Activated CD8-positive, alpha-beta memory T cell treated with anti-CD3 and anti-CD28 coated beads, Interleukin-2, amount 50 U/mL, for 4 hours (primary cell): ENCODE results near the gene ARID1A.
A peak's percentile ranks its signal among the peaks of the same experiment; 100 is the strongest.

Source experiments
- DNase-seq: peaks from one replicate; pipeline ENCODE4 v3.0.0-alpha.2; 2020

ARID1A gene

DNA sequence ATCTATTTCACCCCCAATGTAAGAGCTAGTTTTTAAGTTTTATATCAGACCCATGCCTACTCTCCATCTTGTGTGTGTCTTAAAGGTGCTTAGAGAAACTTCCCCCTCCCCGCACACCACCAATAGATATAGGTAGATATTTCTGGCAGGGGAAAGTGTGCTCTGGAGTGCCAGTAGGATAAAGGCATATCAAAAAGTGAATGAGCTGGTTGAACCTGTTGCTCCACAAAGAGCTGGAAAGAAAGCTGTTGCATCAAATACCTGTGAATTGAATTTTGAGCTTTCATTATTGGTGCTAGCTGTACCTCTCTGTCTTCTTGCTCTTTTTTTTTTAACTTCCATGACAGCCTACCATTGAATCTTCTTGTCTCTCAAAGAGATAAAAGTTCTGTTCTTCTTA lies 32.8 kb downstream of the ARID1A start:
- DNase-seq = no peak

DNA sequence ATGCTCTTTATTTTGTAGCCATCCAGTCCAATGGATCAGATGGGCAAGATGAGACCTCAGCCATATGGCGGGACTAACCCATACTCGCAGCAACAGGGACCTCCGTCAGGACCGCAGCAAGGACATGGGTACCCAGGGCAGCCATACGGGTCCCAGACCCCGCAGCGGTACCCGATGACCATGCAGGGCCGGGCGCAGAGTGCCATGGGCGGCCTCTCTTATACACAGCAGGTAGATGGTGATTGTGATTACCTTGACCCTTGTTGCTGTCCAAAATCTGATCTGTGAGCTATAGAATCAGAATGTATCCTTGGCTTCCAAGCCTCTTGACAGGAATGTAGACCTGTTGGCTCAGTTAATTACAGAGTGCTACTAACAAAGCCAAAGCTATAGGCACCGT lies 33.8 kb downstream of the ARID1A start:
- DNase-seq = no peak

DNA sequence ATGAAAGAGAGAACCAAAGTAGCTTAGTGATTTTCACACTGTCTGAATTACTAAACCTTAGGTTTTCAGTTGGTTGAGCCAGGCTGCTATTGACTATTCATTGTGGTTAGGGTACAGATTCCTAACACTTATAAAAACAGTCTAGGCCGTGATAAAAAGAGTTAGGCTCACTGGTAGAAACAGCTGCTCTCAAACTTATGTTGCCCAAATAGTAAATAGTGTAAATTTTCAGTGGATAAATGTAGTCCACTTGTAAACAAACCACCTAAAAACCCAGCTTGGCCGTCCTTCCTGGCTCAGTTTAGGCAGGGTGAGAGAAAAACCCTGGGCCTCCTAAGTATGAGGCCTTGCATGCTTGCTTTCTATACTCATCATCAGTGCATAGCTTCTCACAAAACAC lies 34.9 kb downstream of the ARID1A start:
- DNase-seq = no peak

DNA sequence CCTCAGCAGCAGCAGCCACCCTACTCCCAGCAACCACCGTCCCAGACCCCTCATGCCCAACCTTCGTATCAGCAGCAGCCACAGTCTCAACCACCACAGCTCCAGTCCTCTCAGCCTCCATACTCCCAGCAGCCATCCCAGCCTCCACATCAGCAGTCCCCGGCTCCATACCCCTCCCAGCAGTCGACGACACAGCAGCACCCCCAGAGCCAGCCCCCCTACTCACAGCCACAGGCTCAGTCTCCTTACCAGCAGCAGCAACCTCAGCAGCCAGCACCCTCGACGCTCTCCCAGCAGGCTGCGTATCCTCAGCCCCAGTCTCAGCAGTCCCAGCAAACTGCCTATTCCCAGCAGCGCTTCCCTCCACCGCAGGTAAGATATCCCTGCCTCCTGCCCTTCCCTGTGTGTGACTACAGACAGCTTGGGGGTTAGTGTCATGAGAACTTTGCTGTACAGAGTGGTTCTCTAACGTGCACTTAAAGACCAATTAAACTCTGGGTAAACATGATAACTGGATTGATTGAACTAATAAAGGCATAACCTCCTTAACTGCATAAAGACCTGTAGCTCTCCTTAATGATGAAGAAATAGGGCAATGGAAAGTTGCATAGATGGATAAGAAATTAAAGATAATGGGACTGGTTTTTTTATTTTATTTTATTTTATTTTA lies 35.6 kb downstream of the ARID1A start:
- no peak for DNase-seq

DNA sequence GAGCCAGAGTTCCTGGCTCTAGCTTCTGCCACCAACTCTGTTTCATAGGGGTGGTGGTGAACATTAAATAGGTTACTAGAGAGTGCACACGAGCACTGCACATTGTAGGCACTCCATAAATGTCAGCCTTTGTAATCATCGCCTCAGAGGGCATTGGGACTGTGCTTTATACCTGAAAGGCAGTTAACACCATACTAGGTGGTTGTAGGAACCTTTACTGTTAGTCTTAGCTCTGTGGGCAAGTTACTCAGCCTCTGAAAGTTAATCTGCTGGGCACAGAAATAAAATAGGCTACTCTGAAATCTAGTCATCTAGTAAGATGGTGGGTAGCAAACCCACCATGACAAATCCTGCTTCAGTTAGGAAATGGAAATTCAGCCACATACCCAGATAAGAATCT lies 37.6 kb downstream of the ARID1A start:
- DNase-seq = no peak

DNA sequence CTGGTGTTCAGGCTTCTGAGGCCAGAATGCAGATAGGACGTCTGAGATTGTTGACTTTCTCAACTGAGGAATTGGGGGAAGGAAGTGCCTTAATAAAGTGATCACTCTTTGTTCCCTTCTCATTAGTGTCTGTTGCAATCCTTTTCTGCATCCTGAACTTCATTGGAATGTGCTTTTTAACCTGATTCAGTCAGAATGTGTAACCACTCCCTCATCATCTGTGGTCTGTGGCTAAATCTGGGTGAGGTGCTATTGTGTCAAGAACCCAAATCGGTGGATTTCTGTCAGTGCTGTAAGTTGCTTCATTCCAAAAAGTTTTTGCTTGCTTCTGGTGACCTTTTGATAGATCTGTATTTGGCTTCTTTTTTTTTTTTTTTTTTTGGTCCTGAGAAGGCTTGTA lies 38.2 kb downstream of the ARID1A start:
- no peak for DNase-seq

DNA sequence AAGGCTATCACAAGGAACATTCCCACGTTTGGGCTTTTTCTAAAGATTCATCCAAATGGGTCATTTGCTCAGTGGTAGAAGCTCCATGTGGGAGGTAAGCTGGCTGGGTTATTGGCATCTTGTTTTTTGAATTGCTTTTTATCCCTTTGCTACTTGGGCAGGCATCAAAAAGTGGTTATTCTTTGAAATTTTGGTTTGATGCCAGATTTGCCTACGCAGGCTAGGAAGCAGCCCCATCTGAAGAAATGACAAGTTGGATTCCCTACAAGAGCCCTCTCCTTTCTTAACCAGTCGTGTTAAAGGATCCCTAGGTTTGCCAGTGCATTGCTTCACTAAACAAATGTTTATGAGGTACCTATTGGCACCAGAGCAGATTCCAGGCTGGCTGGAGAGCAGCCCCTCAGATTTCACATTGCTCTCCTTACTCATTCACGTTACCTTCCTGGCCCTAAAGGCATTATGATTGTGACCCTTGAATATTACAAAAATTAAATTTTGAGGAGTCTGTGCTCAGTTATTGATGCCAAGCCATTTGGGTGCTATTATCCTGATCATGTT lies 38.8 kb downstream of the ARID1A start:
- DNase-seq = no peak

DNA sequence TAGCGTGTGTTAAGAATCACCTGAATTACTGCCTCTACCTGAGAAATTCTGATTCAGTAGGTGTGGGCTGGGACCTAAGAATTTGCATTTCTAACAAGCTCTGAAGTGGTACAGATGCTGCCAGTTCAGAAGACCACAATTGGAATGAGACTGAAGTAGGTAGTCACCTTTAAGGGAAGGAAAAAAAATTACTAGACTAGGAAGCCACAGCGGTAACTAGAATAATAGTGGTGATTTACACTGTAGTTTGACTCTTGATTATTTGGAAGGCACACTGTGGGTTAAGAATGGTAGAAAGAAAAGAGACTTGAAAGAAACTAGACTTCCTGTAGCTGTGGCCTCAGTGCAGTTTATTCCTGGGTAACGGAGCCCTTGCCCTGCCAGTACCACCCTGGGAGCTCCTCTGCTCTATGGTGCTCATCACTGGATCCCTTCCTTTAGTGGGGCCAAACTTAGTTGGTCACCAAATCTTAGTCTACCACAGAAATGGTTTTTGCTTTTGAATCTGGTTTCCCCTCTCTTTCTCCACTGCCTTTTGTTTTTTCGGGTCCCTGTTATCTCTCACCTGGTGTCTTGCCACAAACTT lies 43.6 kb downstream of the ARID1A start:
- no peak for DNase-seq

DNA sequence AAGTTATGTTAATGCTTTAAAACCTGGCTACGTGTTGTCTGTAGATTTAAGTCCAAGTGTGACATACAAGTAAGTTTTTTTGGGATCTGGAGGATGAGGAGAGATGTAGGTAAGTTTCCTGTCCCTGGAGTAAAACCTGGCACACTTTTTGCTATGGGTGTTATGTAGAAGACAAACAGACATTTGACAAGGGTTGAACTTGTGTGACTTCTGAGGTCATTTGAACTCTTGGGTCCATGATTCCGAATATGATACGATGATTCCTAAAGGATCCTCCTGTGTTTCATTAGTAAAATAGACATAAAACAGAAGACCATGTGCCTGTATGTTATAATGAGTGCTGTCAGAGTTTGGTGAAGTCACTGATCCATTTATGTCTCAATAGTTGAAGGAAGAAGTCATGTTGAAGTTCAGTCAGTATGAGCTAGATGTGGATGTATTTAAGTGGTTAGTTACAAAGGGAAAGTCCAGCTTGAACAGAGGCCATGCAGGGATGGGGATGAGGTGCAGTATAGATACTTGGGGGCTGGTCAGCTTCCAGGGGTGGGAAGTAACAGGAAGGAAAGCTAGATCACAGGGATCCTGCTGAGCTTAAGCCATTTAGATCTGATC lies 44.3 kb downstream of the ARID1A start:
- DNase-seq = no peak

DNA sequence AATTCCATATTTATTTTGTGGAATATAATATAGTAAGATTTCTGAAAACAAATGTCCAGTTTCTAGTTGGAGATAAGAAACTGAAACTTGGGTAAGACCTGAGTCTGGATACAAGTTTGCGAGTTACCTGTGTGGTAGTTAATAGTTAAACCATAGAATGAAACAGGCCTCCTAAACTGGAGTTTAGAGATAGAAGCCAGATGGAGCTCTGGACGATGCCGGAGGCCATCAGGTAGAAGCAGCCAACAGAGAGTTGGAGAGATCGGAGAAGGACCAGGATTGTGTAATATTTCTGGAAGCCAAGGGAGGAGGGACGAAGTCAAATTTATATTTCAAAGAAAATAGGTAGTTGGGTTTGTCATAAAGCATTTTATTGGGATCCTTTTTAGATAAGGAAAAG lies 45.1 kb downstream of the ARID1A start:
- no peak for DNase-seq

DNA sequence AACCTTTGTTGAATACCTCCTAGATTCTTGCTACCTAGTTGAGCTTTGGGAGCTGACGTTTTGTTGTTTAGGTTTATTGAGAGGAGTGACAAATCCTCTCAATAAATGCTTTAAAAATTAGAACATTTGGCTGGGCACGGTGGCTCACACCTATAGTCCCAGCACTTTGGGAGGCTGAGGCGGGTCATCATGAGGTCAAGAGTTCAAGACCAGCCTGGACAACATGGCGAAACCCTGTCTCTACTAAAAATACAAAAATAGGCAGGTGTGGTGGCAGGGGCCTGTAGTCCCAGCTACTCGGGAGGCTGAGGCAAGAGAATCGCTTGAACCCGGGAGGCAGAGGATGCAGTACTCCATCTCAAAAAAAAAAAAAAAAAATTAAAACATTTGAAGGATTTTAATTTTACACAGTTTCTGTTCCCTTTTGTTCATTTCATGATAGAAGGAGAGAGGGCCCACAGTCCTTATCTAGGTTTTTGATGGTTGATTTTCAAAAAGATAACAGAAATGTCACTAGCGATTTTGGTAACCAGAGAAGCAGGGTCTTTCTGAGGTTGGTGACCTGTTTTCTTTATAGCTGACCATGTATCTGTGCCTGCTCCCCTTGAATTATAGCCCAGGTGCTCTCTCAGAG lies 47.7 kb downstream of the ARID1A start:
- no peak for DNase-seq

DNA sequence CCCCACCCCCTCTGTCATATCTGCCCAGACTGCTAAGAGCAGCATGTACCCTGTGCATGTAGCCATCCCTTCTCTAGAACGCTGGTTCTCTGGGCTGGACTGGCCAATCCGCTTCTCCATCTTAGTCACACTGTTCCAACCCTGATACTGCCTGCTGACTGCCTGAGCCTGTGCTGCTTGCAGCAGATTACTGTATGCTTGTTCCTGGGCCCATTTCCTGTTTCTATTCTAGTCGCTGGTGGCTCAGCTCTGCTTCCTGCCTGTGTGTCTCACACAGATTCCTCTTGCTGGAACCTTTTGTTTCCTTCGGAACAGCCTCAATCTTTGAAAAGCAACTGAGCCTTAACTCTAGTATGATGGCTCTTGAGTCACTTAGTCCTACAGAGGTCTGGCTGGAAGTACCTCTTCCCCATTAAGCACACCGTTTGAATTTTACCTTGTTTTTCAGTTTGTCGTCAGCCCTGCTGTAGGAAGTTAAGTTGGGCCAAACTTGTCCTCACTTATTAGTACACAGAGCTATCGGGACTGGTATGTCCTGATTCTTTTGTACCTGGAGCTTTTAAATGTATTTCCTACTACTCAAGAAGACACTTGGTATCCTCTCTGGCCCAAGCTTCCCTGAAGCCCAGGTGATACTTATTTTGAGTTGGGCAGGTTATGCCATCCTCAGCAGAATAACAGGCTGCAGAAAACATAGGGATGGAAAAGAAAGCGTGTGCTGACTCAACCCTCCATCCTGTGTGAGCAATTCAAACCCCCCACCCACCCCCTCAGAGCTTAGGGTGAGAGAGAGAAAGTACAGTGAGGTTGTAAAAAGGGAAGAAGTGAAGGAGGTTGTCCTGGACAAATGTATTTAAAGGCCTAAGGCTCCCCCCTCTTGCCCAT lies 48.5 kb downstream of the ARID1A start:
- DNase-seq = peak; percentile 72

DNA sequence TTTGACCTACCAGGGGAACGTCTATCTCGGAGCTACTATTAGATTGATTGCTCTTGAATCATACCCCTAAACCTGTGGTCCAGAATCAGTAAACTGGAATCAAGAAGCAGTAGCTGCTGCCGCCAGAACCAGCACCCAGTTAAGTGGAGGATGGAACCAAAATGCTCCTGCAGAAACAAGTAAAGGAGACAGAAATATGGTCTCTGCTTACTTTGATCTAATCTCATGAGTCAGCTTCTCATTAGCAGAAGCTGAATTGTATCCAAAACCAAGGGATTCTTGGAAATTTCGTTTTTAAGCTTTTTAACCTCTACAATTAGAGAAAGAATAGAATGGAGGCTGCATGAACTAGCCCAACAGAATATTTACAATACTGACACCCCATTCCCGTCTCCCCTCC lies 49.4 kb downstream of the ARID1A start:
- DNase-seq = no peak

DNA sequence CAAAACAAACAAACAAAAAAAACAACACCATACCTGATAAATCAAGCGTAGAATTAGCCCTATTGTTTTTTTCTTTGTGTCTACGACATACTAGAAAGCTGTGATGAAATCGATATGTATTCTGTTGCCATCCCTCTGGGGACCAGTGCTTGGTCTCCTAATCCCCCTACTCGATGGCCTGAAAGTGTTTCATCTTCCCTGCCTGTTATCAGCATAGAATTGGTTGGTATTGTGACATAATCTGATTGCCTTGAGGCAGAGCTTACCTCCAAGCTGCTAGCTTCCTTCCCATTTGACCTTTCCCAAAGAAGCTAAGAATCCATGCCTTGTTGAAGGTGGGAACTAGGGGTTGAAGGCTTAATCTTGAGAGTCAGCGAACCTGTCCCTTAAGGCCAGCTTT lies 51.2 kb downstream of the ARID1A start:
- no peak for DNase-seq

DNA sequence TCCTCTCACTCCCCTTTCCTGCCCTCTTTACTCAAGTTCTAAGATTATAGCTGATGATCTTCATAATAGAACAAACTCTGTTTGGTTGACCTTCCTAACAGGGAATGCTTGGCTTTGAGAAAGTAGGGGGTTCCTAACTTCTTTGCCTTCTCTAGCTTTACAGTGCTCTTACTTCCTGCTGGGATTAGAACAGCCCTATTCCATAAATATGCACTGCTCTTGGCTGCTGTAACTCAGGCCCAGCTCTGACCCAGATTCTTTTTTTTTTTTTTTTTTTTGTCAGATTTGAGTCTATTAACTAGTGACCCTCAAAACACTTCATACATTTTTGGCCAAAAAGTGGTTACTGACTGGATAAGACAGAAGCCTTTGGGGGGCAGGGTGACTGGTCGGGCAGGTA lies 52.5 kb downstream of the ARID1A start:
- no peak for DNase-seq

DNA sequence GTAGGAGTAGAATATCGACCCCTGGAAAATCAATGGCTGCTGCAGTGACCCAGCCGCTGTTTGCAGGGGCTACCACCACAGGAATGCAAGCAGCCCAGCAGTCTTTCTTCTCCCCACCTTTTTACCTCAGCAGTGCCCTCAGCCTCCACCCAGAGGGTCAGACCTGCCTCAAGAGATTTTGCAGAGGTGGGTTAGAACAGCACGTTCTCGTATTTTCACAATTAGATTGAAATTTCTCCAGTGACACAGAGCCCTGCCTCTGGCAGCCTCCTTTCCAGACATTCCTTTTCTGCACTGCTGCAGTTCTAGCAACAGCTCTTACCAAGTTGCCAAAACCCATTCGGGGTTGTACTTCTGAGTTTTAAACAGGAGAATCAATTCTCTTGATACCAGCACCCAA lies 53.6 kb downstream of the ARID1A start:
- no peak for DNase-seq

DNA sequence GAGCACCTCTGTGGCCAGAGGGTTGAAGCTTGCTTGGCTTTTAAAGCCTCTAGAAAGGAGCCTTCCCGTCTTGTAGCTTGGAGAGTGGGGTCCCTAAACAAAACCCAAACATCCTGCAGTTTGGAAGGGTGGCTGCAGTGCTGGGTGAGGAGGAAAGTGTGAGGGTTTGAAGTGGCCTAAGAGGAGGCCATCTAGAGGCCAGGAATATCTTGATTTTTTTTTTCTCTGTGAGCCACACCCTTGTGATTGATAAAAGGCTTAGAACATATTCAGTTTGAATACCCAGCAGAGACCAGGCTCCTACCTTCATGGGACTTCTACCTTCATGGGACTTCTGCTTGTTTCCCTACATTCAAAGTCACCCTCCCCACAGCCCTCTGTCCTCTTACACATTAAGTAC lies 54.6 kb downstream of the ARID1A start:
- no peak for DNase-seq

DNA sequence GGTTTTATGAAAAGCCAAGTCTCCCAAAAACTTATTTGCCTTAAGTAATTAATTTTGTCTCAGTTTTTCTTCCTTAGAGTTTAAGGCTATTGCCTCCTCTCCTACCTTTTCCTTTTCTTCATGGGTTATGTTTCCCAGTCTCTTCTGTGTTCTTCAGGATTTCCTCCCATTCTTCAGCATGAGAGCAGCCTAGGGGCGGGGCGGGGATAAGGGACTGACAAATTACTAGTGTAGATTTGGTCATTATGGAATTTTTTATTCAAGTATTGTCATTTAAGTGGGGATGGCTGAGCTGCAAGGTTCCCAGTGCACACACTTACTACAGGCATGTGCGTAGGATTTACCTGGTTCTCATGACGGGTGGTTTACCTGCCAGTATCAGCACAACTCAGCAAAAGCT lies 56.7 kb downstream of the ARID1A start:
- DNase-seq = no peak

DNA sequence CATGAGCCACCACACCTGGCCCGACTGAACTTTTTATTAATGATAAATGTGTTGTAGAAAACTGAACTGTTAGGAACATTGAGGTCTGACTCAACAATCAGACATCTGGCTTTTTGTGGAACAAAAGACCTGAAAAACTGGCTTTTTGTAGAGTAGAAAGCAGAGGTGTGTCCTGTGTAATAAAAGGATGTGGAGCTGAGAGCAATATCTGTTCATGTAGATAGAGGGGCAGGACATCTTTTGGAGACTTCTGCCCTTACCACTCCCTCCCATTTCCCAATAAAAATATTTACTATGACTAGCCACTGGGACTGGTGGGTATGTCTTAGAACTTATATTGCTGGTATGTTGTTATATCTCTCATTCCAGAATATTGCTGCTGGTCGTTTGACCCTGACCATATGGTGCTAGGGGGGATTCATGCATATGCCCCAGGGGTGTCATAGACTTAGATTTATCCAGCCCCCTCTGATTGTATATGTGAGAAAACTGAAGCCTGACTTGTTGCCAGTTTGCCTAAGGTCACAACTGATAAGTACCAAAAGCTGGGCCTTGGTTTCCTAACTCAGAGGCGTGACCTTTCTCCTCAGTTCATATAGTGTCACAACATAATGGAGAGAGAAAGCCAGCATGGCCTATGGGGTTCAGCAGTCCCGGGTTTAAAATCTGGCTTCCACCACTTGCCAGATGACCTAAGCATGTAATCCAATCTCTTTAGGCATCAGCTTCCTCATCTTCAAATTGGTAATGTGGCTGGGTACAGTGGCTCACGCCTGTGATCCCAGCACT lies 58.5 kb downstream of the ARID1A start:
- no peak for DNase-seq

DNA sequence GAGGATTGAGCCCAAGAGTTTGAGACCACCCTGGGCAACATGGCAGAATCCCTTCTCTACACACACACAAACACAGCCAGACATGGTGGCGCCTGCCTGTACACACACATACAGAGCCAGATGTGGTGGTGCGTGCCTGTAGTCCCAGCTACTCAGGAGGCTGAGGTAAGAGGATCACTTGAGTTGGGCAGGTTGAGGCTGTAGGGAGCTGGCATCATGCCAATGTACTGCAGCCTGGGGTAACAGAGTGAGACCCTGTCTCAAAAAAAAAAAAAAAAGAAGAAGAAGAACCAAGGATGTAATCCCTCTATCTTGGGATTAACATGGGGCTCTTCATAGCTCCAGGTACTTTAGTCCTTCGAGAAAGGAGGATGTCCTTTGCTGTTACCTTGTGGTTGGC lies 62.5 kb downstream of the ARID1A start:
- DNase-seq = no peak

DNA sequence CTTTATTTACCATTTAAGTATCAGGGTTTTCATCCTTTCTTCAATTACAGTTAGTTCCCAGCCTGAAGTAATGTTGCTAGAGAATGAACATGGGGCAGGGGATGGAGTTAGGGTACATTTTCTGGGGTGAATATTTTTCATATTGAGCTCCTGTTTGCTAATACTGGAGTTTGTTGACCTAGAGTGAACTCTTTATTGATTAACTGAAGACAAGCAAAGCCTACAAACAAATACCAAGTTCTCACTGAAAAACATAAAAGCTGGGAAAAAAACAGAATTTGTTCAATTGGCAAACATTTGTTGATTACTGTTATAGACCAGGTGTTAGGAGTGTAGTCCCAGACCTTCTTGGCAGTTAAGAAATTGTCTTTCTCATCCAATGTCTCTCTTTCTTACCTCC lies 63.7 kb downstream of the ARID1A start:
- no peak for DNase-seq

DNA sequence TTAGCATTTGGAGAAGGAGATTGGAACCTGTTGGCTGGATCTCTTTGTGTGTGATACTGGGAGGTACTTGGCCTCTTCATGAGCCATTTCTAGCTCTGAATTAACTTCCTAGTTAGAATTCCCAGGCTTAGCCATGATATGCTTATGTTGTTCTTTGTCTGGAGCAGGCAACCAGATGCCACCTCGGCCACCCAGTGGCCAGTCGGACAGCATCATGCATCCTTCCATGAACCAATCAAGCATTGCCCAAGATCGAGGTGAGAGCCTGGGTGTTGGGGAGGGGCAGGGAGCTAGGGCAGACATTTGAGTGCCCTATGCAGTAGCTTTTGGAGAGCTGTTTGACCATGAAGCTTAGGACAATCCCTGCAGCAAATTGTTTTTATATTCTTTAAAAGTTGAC lies 65.4 kb downstream of the ARID1A start:
- no peak for DNase-seq
